Thymus (tissue), 11 donors: ENCODE measurements around the gene OVAAL. TPM values are rescaled to one million over a fixed set of nuclear protein-coding genes. Genes with fewer than 3 reads are reported as not detected.

Experiments
- DNase-seq, 9 donors: peaks; one replicate each; pipeline ENCODE4 v3.0.0-alpha.2; 2013; ENCODE audit warnings: low spot score in 9 of 9, low read depth in 6 of 9, missing footprints in 1 of 9
- H3K27ac ChIP-seq, 2 donors: one replicate each; pipeline ENCODE4 v1.5.1; 2013; ENCODE audit warnings: control low read depth in 1 of 2, low read depth in 1 of 2, low read length in 1 of 2, mild to moderate bottlenecking in 1 of 2, moderate library complexity in 1 of 2
- H3K27me3 ChIP-seq, 2 donors: one replicate each; pipeline ENCODE4 v1.5.1; 2013; ENCODE audit warnings: low read length in 1 of 2; ENCODE audit not compliant: control insufficient read depth in 2 of 2, insufficient read depth in 1 of 2
- H3K36me3 ChIP-seq, 2 donors: one replicate each; pipeline ENCODE4 v1.5.1; 2013; ENCODE audit warnings: low read length in 1 of 2, mild to moderate bottlenecking in 1 of 2, moderate library complexity in 1 of 2; ENCODE audit not compliant: control insufficient read depth in 2 of 2, insufficient read depth in 2 of 2
- H3K4me1 ChIP-seq, 2 donors: one replicate each; pipeline ENCODE4 v1.5.1; 2013; ENCODE audit warnings: low read length in 2 of 2; ENCODE audit not compliant: control insufficient read depth in 2 of 2, insufficient read depth in 2 of 2
- H3K4me3 ChIP-seq, 2 donors: one replicate each; pipeline ENCODE4 v1.5.1; 2013; ENCODE audit warnings: low read length in 2 of 2, control low read depth in 1 of 2, mild to moderate bottlenecking in 1 of 2
- H3K9me3 ChIP-seq, 2 donors: one replicate each; pipeline ENCODE4 v1.5.1; 2013; ENCODE audit warnings: low read length in 1 of 2, mild to moderate bottlenecking in 1 of 2; ENCODE audit not compliant: control insufficient read depth in 2 of 2, insufficient read depth in 1 of 2
- WGBS: extraction: QIAGEN DNeasy Blood & Tissue Kit; methylation state at CpG from one replicate; pipeline ENCODE4 v1.1.7; 2013; 5-methylcytosine and 5-hydroxymethylcytosine counted together
- polyA plus RNA-seq: library from polyadenylated mRNA; stranded (reverse); fragments of 200-250 nt; gene quantifications from one replicate; pipeline ENCODE4 v1.2.3, GENCODE V29; 2013
- total RNA-seq: library from RNA; stranded (reverse); fragments of 120-200 nt; gene quantifications from one replicate; pipeline ENCODE4 v1.2.4, GENCODE V29; 2013
- donor health status: healthy.

The OVAAL gene
- total and polyA plus RNA-seq, 2 donors, result 0.05 to 0.14 TPM

DNA sequence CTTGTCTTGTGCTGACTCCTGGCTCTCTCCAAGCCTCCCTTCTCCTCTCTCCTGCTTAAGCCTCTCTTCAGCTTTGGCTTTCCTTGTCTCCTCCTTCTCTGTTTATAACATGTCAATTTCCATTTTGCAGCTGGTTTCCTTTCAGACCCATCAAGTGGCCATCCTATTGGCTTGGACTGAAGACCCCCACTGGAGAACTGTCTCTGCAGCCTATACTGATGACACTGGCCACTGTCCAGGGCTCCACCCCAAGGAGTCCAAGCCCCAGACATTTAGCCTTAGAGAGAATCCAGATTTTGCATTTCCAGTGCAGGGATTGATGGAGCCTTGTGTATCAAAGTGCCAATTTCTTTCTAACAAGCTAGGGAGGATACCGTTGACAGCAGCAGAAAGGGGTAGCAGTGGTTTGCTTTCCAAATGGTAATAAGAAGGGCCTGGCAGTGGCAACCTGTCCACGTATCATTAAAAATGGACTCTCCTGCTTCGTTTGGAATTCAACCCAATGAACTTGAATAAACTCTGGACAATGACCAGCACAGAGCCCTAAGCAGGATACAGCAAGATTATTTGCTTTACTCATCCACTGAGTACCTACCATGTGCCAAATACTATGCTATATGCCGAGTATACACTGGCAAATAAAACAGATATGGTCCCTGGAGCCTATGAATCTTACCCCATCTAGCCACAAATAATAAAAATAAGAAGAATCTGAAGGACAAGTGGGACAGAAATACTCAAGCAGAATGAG lies 6.5 kb downstream of the OVAAL start:
- Histone ChIP-seq H3K36me3 (no peaks in the 10 kb centered on the region), H3K27me3 (no peaks in the 10 kb centered on the region), H3K4me3 (no peak overlapping the region), H3K27ac (no peak overlapping the region), H3K4me1 (no peaks in the 10 kb centered on the region), H3K9me3 (no peaks in the 10 kb centered on the region)
- DNase-seq, result no peak
- WGBS, result 94% methylated on average over 4 of the region's 4 CpGs

- H3K27ac ChIP-seq, result no peak overlapping the region
- DNase-seq, result no peak
- H3K27me3 ChIP-seq, result no peaks in the 10 kb centered on the region
- no peak overlapping the region for H3K4me3 ChIP-seq
- 96% methylated on average over 6 of the region's 6 CpGs for WGBS
- no peaks in the 10 kb centered on the region for H3K9me3 ChIP-seq
- no peaks in the 10 kb centered on the region for H3K4me1 ChIP-seq
- H3K36me3 ChIP-seq, result no peaks in the 10 kb centered on the region
Measured at GRCh38 chr1:180566026-180566425, 7.3 kb downstream of the OVAAL start.

DNA sequence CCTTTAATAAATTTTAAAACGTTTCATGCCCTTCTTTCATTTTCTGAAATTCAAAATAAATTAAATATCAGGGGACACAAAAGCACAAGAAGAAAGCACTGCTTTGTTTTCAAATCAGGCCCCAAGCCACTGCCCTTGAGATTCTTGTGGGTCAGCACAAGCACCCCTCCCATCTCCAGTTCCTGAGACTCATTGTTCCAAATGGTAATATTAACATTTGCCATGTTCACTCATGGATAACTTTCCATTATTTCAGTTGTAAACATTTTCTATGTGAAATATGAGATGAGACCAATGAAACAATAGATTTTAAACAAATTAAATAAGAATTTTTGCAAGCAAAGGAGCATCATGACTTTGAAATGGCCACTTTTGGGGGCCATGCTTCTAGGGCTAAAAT lies 7.7 kb downstream of the OVAAL start:
- WGBS, result 84% methylated on average over 1 of the region's 1 CpG
- Histone ChIP-seq H3K4me1 (no peaks in the 10 kb centered on the region), H3K36me3 (no peaks in the 10 kb centered on the region), H3K27ac (no peak overlapping the region), H3K4me3 (no peak overlapping the region), H3K9me3 (no peaks in the 10 kb centered on the region), H3K27me3 (no peaks in the 10 kb centered on the region)
- no peak for DNase-seq

DNA sequence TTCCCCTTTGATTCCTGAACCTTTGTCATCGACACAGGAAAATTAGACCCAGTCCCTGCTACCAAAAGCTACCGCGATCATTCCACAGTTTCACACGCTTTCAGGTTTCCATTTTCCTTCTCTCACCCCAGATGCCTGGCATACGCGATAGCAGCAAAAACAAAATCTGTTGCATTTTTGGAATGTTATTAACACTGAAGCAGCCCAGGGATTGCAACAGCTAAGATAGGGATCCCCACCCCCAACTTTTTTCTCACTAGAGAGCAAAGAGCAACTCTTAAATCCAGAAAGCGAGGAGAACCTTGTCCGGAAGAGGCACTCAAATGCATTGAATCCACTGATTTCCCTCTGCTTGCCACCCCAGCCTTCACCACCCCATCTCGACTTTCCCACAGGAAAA lies 8.9 kb downstream of the OVAAL start:
- no peaks in the 10 kb centered on the region for H3K4me1 ChIP-seq
- H3K27me3 ChIP-seq, result no peaks in the 10 kb centered on the region
- H3K27ac ChIP-seq, result no peak overlapping the region
- H3K9me3 ChIP-seq, result no peaks in the 10 kb centered on the region
- H3K4me3 ChIP-seq, result no peak overlapping the region
- H3K36me3 ChIP-seq, result no peaks in the 10 kb centered on the region
- no peak for DNase-seq
- 94% methylated on average over 9 of the region's 9 CpGs for WGBS

- Histone ChIP-seq H3K27me3 (no peaks in the 10 kb centered on the region), H3K4me1 (no peaks in the 10 kb centered on the region), H3K4me3 (no peak overlapping the region), H3K36me3 (no peaks in the 10 kb centered on the region), H3K9me3 (no peaks in the 10 kb centered on the region), H3K27ac (no peak overlapping the region)
- WGBS, result 93% methylated on average over 2 of the region's 2 CpGs
- DNase-seq, result no peak
Measured at GRCh38 chr1:180568184-180568583, 9.4 kb downstream of the OVAAL start.

- Histone ChIP-seq H3K27ac (no peak overlapping the region), H3K36me3 (no peaks in the 10 kb centered on the region), H3K27me3 (no peaks in the 10 kb centered on the region), H3K4me3 (no peak overlapping the region), H3K9me3 (no peaks in the 10 kb centered on the region), H3K4me1 (no peaks in the 10 kb centered on the region)
- WGBS, result 68% methylated on average over 5 of the region's 5 CpGs
- DNase-seq, result no peak
Measured at GRCh38 chr1:180571060-180571831, 12.5 kb downstream of the OVAAL start.

DNA sequence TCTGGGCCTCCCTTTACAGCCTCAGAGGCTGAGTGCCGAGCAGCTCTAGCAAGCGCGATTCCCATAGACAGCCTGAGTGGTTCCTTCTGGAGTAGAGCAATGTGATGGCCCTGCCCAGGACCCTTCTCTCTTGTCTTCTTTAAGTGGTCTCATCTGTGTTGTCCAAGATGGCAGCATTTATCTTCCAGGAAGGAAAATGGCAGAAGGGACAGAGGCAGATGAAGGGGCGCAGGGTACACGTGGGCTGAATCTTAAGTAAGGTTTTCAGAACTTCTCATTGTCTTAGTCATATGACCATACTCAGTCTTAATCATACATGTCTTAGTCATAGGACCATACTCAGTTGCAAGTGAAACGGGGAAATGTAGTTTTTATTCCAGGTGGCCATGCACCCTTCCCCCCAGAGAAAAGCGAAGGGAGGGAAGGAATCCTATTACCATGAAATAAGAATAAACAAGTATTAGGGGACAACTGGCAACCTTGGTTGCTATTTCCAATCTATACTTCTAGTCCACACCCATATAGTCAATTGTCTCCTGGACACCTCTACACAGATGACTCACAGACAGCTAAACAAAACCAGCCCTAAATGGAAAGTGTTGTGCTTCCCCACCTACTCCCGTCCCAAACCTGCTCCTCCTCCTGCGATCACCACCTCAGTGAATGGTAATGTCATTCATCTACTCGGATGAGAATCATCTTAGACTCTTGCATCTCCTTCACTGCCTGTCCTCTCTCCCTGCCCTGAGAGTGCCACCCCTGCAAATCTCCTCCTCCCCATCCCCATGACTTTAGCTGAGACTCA lies 13.3 kb downstream of the OVAAL start:
- Histone ChIP-seq H3K4me3 (no peak overlapping the region), H3K36me3 (no peaks in the 10 kb centered on the region), H3K4me1 (no peaks in the 10 kb centered on the region), H3K27ac (no peak overlapping the region), H3K9me3 (no peaks in the 10 kb centered on the region), H3K27me3 (no peaks in the 10 kb centered on the region)
- 91% methylated on average over 10 of the region's 10 CpGs for WGBS
- no peak for DNase-seq

DNA sequence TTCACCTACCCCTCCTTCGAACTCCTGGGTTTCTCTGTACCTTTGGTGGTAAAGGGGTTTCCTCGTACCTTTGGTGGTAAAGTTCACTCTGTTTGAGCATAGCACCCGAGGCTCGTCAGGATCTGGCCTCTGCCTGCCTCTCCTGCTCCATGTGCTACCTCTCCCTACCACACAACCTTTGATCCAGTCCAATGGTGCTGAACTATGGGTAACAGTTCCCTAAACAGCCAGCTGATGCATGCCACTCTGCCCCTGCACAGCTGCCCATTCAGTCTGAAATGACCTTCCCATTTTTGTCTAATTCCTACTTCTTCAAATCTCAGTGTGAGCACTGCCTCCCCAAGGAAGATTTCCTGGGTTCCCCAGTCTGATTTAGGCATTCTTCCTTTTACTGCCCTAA lies 14.0 kb downstream of the OVAAL start:
- WGBS, result 97% methylated on average over 4 of the region's 4 CpGs
- Histone ChIP-seq H3K36me3 (no peaks in the 10 kb centered on the region), H3K27me3 (no peaks in the 10 kb centered on the region), H3K27ac (no peak overlapping the region), H3K9me3 (no peaks in the 10 kb centered on the region), H3K4me3 (no peak overlapping the region), H3K4me1 (no peaks in the 10 kb centered on the region)
- DNase-seq, result no peak
